ENCODE results near the gene KRT13.

GRCh38 chr17:41552455-41552854 is 47.0 kb upstream of the KRT13 start:
- TF ChIP-seq POLR2A (IDR thresholded peaks at IDR 0.05) = no peak
- no peak for TF ChIP-seq CTCF (IDR thresholded peaks at IDR 0.05)
